NCI-H1105 treated with DMSO at 0.1 percent for 48 hours (cell line): ENCODE results near the gene LCOR.
A peak's percentile ranks its signal among the peaks of the same experiment; 100 is the strongest.
"Not testable (repeated sequence)": the region's sequence is repeated elsewhere in the genome, so short reads cannot be mapped to it uniquely, and the experiment has no call there.

ENCODE experiments used
- DNase-seq: peaks from one replicate; lab custom pipeline; 2025; lab: John Stamatoyannopoulos, UW

Gene LCOR

GRCh38 chr10:96840841-96841518 lies 8.9 kb downstream of the LCOR start:
- no peak for DNase-seq

DNA sequence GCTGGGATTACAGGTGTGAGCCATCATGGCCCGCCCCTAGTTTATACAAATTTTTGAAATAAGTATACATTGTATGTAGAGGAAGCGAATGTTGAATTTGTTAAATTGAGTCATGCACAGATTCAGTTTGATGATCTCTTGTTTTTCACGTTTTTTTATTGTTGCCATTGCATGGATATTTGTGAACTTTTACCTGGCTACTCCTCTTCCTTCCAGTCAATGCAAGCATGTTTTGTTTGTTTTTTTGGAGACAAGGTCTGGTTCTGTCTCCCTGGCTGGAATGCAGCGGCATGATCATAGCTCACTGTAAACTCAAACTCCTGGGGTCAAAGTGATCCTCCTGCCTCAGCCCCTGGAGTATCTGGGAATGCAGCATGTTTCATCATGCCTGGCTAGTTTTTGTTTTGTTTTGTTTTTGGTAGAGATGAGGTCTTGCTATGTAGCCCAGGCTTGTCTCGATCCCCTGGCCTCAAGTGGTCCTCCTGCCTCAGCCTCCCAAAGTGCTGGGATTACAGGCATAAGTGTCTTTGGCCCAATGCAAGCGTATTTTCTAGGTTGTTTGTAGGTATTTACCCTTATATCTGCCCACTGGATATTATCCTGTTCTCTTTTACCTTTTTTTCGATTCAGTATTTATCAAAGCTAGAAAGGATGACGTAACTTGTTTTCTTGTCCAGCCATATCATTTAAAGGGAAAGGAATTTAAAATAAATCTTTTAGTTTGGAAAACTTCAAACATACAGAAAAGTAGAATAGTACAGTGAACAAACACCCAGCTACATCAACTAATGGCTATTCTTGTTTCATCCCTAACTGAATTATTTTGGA lies 11.0 kb downstream of the LCOR start:
- DNase-seq: no peak

- DNase-seq: no peak
Observed at GRCh38 chr10:96843823-96844222, 11.7 kb downstream of the LCOR start.

DNA sequence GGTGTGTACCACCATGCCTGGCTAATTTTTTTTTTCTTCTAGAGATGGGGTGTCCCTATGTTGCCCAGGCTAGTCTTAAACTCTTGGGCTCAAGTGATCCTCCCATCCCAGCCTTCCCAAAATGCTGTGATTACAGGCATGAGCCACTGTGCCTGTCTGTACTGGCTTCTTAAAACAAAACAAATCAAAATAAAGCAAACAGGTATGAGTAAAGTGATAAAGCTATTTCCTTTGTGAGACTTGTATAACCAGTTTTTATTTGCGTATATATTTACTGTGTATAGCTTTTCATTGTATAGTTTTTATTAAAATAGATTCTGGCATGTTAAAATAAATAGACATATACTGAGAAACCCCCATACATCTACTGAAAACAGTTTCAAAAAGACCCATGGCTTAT lies 14.3 kb downstream of the LCOR start:
- DNase-seq: no peak

DNA sequence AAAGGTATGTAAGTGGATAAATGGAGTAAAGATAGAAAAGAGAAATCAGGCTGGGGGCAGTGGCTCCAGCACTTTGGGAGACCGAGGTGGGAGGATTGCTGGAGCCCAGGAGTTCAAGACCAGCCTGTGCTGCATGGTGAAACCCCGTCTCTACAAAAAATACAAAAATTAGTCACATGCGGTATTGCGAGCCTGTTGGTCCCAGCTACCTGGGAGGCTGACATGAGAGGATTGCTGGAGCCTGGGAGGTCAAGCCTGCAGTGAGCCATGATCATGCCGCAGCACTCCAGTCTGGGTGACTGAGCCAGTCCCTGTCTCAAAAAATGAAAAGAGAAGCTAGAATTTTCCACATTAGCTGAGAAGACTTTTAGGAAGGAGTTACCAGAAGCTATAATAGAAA lies 14.8 kb downstream of the LCOR start:
- DNase-seq: no peak

GRCh38 chr10:96847356-96847755 lies 15.3 kb downstream of the LCOR start:
- DNase-seq: not testable (repeated sequence)

DNA sequence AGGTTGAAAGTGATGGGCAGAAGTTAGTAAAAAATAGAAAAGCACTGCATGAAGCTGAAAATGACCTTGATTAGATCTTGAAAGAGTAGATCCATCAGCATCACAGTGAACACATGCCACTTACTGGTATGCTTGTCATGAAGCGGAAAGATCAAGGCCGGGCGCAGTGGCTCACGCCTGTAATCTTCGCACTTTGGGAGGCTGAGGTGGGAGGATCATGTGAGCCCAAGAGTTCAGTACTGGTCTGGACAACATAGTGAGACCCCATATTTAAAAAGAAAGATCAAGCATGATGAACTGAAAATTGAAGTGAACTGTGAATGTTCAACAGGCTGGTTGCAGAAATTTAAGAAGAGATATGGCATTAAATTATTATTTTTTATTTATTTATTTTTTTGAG lies 18.0 kb downstream of the LCOR start:
- no peak for DNase-seq

DNA sequence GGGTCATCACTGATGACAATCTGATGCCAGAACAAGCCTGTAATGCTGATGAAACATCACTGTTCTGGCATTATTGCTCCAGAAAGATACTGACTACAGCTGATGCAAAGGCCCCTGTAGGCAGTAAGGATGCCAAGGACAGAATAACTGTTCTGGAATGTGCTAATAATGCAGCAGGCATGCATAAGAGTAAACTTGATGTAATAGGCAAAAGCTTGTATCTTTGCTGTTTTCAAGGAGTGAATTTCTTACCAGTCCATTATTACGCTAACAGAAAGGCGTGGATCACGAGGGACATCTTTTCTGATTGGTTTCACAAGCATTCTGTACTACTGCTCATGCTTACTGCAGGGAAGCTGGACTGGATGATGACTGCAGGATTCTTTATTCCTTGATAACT lies 18.7 kb downstream of the LCOR start:
- no peak for DNase-seq

GRCh38 chr10:96851281-96851680 lies 19.2 kb downstream of the LCOR start:
- DNase-seq: no peak

- DNase-seq: no peak
Observed at GRCh38 chr10:96856317-96856716, 24.2 kb downstream of the LCOR start.

GRCh38 chr10:96857301-96858012 lies 25.4 kb downstream of the LCOR start:
- no peak for DNase-seq

- DNase-seq: no peak
Observed at GRCh38 chr10:96858038-96858705, 26.1 kb downstream of the LCOR start.

- DNase-seq: no peak
Observed at GRCh38 chr10:96858706-96859050, 26.6 kb downstream of the LCOR start.

GRCh38 chr10:96860631-96861277 lies 28.7 kb downstream of the LCOR start:
- DNase-seq: no peak

- DNase-seq: peak; percentile 45
Observed at GRCh38 chr10:96863922-96864543, 31.9 kb downstream of the LCOR start.

- no peak for DNase-seq
Observed at GRCh38 chr10:96873086-96873485, 41.0 kb downstream of the LCOR start.

- DNase-seq: no peak
Observed at GRCh38 chr10:96873756-96874467, 41.8 kb downstream of the LCOR start.

DNA sequence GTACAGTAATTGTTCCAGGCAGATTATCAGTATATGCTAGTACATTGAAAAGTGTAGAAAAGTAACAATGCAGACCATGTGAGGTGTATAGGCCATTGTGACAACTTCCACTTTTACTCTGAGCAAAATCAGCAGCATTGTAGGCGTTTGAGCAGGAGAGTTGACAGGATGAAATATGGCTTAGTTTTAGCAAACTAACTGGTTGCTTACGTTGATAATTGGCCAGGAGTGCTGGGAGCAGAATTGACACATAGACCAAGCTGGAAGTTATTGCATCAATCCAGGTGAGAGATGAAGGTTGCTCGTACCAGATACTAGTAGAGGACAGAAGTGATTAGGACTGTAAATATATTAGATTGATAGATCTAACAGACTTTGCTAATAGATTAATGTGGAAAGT lies 46.0 kb downstream of the LCOR start:
- no peak for DNase-seq

DNA sequence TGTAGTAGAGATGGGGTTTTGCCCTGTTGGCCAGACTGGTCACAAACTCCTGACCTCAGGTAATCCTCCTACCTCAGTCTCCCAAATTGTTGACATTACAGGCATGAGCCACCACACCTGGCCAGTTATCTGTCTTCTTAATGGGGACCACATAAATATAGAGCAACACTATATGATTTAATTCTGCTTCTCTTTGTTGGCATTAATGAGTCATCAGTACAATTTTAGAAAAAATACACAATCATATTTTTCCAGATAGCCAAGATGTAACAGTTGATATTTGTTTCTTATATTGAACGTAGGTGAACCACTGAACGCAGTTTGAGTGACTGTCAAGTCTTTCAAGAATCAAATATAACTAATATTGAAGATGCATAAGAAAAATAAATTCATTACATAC lies 48.5 kb downstream of the LCOR start:
- DNase-seq: no peak

GRCh38 chr10:96889415-96890171 lies 57.5 kb downstream of the LCOR start:
- DNase-seq: no peak
